Brain microvascular endothelial cell (primary cell): ENCODE results near the gene DPYD.

Experiments used
- DNase-seq: peaks from one replicate; pipeline ENCODE4 v3.0.0-alpha.2; 2020
- H3K27ac ChIP-seq: fragments of 250-450 bp; sonication (Bioruptor Pico); 2 replicates; pipeline ENCODE4 v1.5.1; 2020; ENCODE audit warnings: mild to moderate bottlenecking, moderate library complexity
- H3K27me3 ChIP-seq: fragments of 250-450 bp; sonication (Bioruptor Pico); replicated peaks from 2 replicates; pipeline ENCODE4 v1.5.1; 2020; ENCODE audit warnings: mild to moderate bottlenecking
- H3K36me3 ChIP-seq: fragments of 250-450 bp; sonication (Bioruptor Pico); replicated peaks from 2 replicates; pipeline ENCODE4 v1.5.1; 2020; ENCODE audit warnings: mild to moderate bottlenecking
- H3K4me3 ChIP-seq: 2 replicates; pipeline ENCODE4 v1.5.1; 2011; ENCODE audit warnings: low read depth, mild to moderate bottlenecking, control low read depth, low read length, moderate library complexity
- CTCF ChIP-seq: IDR thresholded peaks from 2 replicates; pipeline ENCODE4 v1.5.1; 2011; ENCODE audit warnings: low read depth, mild to moderate bottlenecking, moderate library complexity, low read length, control low read depth, inconsistent platforms; ENCODE audit errors: missing control alignments
- in situ Hi-C: cut with HindIII; loops from 2 replicates; pipeline ENCODE4 v1.10.0; 2017; ENCODE audit warnings: low sequenced_read_pairs, low pct_ligation_motif_present

DPYD gene

GRCh38 chr1:97691325-97691724 lies 229.5 kb downstream of the DPYD start:
- Histone ChIP-seq H3K27ac (no peak overlapping the region), H3K4me3 (no peak overlapping the region), H3K36me3 (no peaks in the 10 kb centered on the region), H3K27me3 (no peaks in the 10 kb centered on the region)
- TF ChIP-seq CTCF: no peak
- in situ Hi-C loops: no loop called here
- DNase-seq: no peak

- in situ Hi-C loops: no loop called here
- no peak overlapping the region for H3K27ac ChIP-seq
- no peaks in the 10 kb centered on the region for H3K27me3 ChIP-seq
- H3K4me3 ChIP-seq: no peak overlapping the region
- TF ChIP-seq CTCF: no peak
- no peaks in the 10 kb centered on the region for H3K36me3 ChIP-seq
- DNase-seq: no peak
Measured at GRCh38 chr1:97685360-97685759, 235.5 kb downstream of the DPYD start.

GRCh38 chr1:97680894-97681293 lies 239.9 kb downstream of the DPYD start:
- TF ChIP-seq CTCF: no peak
- H3K4me3 ChIP-seq: no peak overlapping the region
- H3K27me3 ChIP-seq: no peaks in the 10 kb centered on the region
- DNase-seq: no peak
- in situ Hi-C loops: no loop called here
- H3K36me3 ChIP-seq: no peaks in the 10 kb centered on the region
- no peak overlapping the region for H3K27ac ChIP-seq

- in situ Hi-C loops: no loop called here
- Histone ChIP-seq H3K27me3 (no peaks in the 10 kb centered on the region), H3K27ac (no peak overlapping the region), H3K36me3 (no peaks in the 10 kb centered on the region), H3K4me3 (no peak overlapping the region)
- DNase-seq: no peak
- no peak for TF ChIP-seq CTCF
Measured at GRCh38 chr1:97680470-97680869, 240.4 kb downstream of the DPYD start.

GRCh38 chr1:97677702-97678101 lies 243.1 kb downstream of the DPYD start:
- DNase-seq: no peak
- TF ChIP-seq CTCF: no peak
- in situ Hi-C loops: no loop called here
- no peaks in the 10 kb centered on the region for H3K36me3 ChIP-seq
- no peak overlapping the region for H3K27ac ChIP-seq
- no peak overlapping the region for H3K4me3 ChIP-seq
- H3K27me3 ChIP-seq: no peaks in the 10 kb centered on the region

- in situ Hi-C loops: no loop called here
- no peak for DNase-seq
- TF ChIP-seq CTCF: no peak
- no peaks in the 10 kb centered on the region for H3K36me3 ChIP-seq
- no peak overlapping the region for H3K27ac ChIP-seq
- H3K27me3 ChIP-seq: no peaks in the 10 kb centered on the region
- H3K4me3 ChIP-seq: no peak overlapping the region
Measured at GRCh38 chr1:97674517-97674916, 246.3 kb downstream of the DPYD start.
